GM23338 (cell line): ENCODE data around the gene NKAIN2. TPM values are rescaled to one million over a fixed set of nuclear protein-coding genes. Genes with fewer than 3 reads are reported as not detected.

Experiments used
- ATAC-seq: fragments of 200-7000 bp; cut with Tn5 transposase; 3 replicates; pipeline ENCODE4 v1.9.1; 2020
- DNase-seq: peaks from one replicate; pipeline ENCODE4 v3.0.0-alpha.2; 2015; ENCODE audit warnings: low spot score
- H2AFZ ChIP-seq: fragments of 200-600 bp; sonication (generic); 2 replicates; pipeline ENCODE4 v1.8.0; 2016; ENCODE audit warnings: antibody characterized with exemption, mild to moderate bottlenecking, moderate library complexity
- H3F3A ChIP-seq: fragments of 200-600 bp; sonication (generic); replicated peaks from 2 replicates; pipeline ENCODE4 v1.8.0; 2017; ENCODE audit warnings: antibody characterized with exemption, mixed run types, low read depth
- H3K27ac ChIP-seq: fragments of 200-600 bp; sonication (generic); 2 replicates; pipeline ENCODE4 v1.6.1; 2016; ENCODE audit warnings: low read depth
- H3K27me3 ChIP-seq: fragments of 200-600 bp; sonication (generic); 2 replicates; pipeline ENCODE4 v1.8.0; 2016; ENCODE audit warnings: mild to moderate bottlenecking, mixed run types, moderate library complexity; ENCODE audit not compliant: insufficient read depth
- H3K36me3 ChIP-seq: fragments of 200-600 bp; sonication (generic); 2 replicates; pipeline ENCODE4 v1.8.0; 2016; ENCODE audit warnings: mild to moderate bottlenecking; ENCODE audit not compliant: insufficient read depth
- H3K4me1 ChIP-seq: fragments of 200-600 bp; sonication (generic); 2 replicates; pipeline ENCODE4 v1.8.0; 2016; ENCODE audit warnings: mild to moderate bottlenecking, moderate library complexity; ENCODE audit not compliant: insufficient read depth
- H3K4me2 ChIP-seq: fragments of 200-600 bp; sonication (generic); 2 replicates; pipeline ENCODE4 v1.7.1; 2017; ENCODE audit warnings: mixed run types
- H3K4me3 ChIP-seq: fragments of 200-600 bp; sonication (generic); 2 replicates; pipeline ENCODE4 v1.6.1; 2016; ENCODE audit warnings: mixed run types
- H3K79me2 ChIP-seq: fragments of 200-600 bp; sonication (generic); replicated peaks from 2 replicates; pipeline ENCODE4 v1.8.0; 2017; ENCODE audit warnings: mild to moderate bottlenecking; ENCODE audit not compliant: insufficient read depth
- H3K9me2 ChIP-seq: fragments of 200-600 bp; sonication (generic); 2 replicates; pipeline ENCODE4 v1.8.0; 2017; ENCODE audit not compliant: insufficient read depth
- H4K20me1 ChIP-seq: fragments of 200-600 bp; sonication (generic); replicated peaks from 2 replicates; pipeline ENCODE4 v1.8.0; 2017; ENCODE audit warnings: mild to moderate bottlenecking; ENCODE audit not compliant: insufficient read depth
- H3K27ac Mint-ChIP-seq: 2 replicates; pipeline ENCODE4 v1.8.0; 2020; ENCODE audit warnings: inconsistent platforms, mild to moderate bottlenecking, moderate library complexity, mixed read lengths
- H3K27me3 Mint-ChIP-seq: 3 replicates; pipeline ENCODE4 v1.8.0; 2022; ENCODE audit warnings: low read depth, mild to moderate bottlenecking, moderate library complexity, mixed read lengths, inconsistent platforms; ENCODE audit not compliant: insufficient read depth, poor library complexity
- H3K36me3 Mint-ChIP-seq: 3 replicates; pipeline ENCODE4 v1.8.0; 2021; ENCODE audit warnings: low read depth, mild to moderate bottlenecking, inconsistent platforms, moderate library complexity, mixed read lengths
- H3K4me1 Mint-ChIP-seq: 3 replicates; pipeline ENCODE4 v1.8.0; 2020; ENCODE audit warnings: mild to moderate bottlenecking, inconsistent platforms, mixed read lengths
- H3K4me3 Mint-ChIP-seq: 3 replicates; pipeline ENCODE4 v1.8.0; 2021; ENCODE audit warnings: moderate library complexity, mild to moderate bottlenecking, inconsistent platforms, mixed read lengths
- H3K9me3 Mint-ChIP-seq: 3 replicates; pipeline ENCODE4 v1.8.0; 2020; ENCODE audit warnings: moderate library complexity, mild to moderate bottlenecking, inconsistent platforms, mixed read lengths
- CREB1 ChIP-seq: fragments of 250-450 bp; sonication (Bioruptor Pico); IDR thresholded peaks from 2 replicates; pipeline ENCODE4 v1.5.0; 2020; ENCODE audit warnings: low read depth, mild to moderate bottlenecking, moderate library complexity
- CTCF ChIP-seq, 2 experiments: fragments of 200-600 bp in 1 of 2; sonication (generic) in 1 of 2; conservative IDR thresholded peaks; 2 replicates each; pipeline versions ENCODE4 v1.5.1 to v1.6.1; 2016 to 2017; ENCODE audit warnings: antibody characterized with exemption in 2 of 2, low read depth in 2 of 2, mild to moderate bottlenecking in 2 of 2, moderate library complexity in 1 of 2
- EZH2 ChIP-seq: fragments of 200-600 bp; sonication (generic); IDR thresholded peaks from one replicate; pipeline ENCODE4 v1.8.0; 2017; ENCODE audit warnings: antibody characterized with exemption, mild to moderate bottlenecking, low read depth; ENCODE audit not compliant: unreplicated experiment
- JUNB ChIP-seq: IDR thresholded peaks from one replicate; pipeline ENCODE4 v1.6.1; 2016; ENCODE audit warnings: antibody characterized with exemption; ENCODE audit not compliant: unreplicated experiment
- NANOG ChIP-seq: IDR thresholded peaks from 2 replicates; pipeline ENCODE4 v1.6.1; 2016; ENCODE audit warnings: antibody characterized with exemption, borderline replicate concordance
- POLR2AphosphoS5 ChIP-seq: IDR thresholded peaks from 2 replicates; pipeline ENCODE4 v1.6.1; 2016; ENCODE audit warnings: antibody characterized with exemption, low read depth
- STAT1 ChIP-seq: IDR thresholded peaks from one replicate; pipeline ENCODE4 v1.6.1; 2016; ENCODE audit warnings: antibody characterized with exemption; ENCODE audit not compliant: unreplicated experiment
- ZNF114 ChIP-seq: fragments of 250-450 bp; sonication (Bioruptor Pico); IDR thresholded peaks from 2 replicates; pipeline ENCODE4 v1.5.0; 2020; ENCODE audit warnings: mild to moderate bottlenecking, moderate library complexity
- ZNF331 ChIP-seq: fragments of 250-450 bp; sonication (Bioruptor Pico); IDR thresholded peaks from 2 replicates; pipeline ENCODE4 v1.5.0; 2020; ENCODE audit warnings: low read depth, mild to moderate bottlenecking, moderate library complexity
- polyA plus RNA-seq: library from polyadenylated mRNA; unstranded; fragments of >200 nt; fragmentation: Nextera tagmentation; extraction: Ambion mirVana; gene quantifications from 2 replicates; pipeline ENCODE4 v1.2.1, GENCODE V29; 2016
- total RNA-seq: library from RNA; depleted of rRNA; stranded (reverse); fragments of >200 nt; shearing (Covaris generic); gene quantifications from 2 replicates; pipeline ENCODE4 v1.2.3, GENCODE V29; 2014
- TF ChIP-seq, protein P1 (sequence below): IDR thresholded peaks from 2 replicates; pipeline ENCODE4 v1.6.1; 2016; ENCODE audit warnings: antibody characterized with exemption
- TF ChIP-seq, protein P2 (sequence below): IDR thresholded peaks from one replicate; pipeline ENCODE4 v1.6.1; 2018; ENCODE audit warnings: antibody characterized with exemption; ENCODE audit not compliant: unreplicated experiment

The NKAIN2 gene
- total and polyA plus RNA-seq, 2 experiments from 2014 or later = 0.39 to 1.1 TPM

GRCh38 chr6:124714728-124715127, 911.1 kb downstream of the NKAIN2 start (continued):
- TF ChIP-seq STAT1 = no peak
- no peak for TF ChIP-seq ZNF114 (CRISPR knock-in tag)
- no peak for TF ChIP-seq CTCF (conservative IDR thresholded peaks at IDR 0.05; ENCODE audit: low read depth in 2 of 2)
- TF ChIP-seq ZNF331 (CRISPR knock-in tag) = no peak
- TF ChIP-seq, protein P1, sequence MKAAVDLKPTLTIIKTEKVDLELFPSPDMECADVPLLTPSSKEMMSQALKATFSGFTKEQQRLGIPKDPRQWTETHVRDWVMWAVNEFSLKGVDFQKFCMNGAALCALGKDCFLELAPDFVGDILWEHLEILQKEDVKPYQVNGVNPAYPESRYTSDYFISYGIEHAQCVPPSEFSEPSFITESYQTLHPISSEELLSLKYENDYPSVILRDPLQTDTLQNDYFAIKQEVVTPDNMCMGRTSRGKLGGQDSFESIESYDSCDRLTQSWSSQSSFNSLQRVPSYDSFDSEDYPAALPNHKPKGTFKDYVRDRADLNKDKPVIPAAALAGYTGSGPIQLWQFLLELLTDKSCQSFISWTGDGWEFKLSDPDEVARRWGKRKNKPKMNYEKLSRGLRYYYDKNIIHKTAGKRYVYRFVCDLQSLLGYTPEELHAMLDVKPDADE = no peak
- TF ChIP-seq, protein P2, sequence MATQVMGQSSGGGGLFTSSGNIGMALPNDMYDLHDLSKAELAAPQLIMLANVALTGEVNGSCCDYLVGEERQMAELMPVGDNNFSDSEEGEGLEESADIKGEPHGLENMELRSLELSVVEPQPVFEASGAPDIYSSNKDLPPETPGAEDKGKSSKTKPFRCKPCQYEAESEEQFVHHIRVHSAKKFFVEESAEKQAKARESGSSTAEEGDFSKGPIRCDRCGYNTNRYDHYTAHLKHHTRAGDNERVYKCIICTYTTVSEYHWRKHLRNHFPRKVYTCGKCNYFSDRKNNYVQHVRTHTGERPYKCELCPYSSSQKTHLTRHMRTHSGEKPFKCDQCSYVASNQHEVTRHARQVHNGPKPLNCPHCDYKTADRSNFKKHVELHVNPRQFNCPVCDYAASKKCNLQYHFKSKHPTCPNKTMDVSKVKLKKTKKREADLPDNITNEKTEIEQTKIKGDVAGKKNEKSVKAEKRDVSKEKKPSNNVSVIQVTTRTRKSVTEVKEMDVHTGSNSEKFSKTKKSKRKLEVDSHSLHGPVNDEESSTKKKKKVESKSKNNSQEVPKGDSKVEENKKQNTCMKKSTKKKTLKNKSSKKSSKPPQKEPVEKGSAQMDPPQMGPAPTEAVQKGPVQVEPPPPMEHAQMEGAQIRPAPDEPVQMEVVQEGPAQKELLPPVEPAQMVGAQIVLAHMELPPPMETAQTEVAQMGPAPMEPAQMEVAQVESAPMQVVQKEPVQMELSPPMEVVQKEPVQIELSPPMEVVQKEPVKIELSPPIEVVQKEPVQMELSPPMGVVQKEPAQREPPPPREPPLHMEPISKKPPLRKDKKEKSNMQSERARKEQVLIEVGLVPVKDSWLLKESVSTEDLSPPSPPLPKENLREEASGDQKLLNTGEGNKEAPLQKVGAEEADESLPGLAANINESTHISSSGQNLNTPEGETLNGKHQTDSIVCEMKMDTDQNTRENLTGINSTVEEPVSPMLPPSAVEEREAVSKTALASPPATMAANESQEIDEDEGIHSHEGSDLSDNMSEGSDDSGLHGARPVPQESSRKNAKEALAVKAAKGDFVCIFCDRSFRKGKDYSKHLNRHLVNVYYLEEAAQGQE = no peak
- no peak for TF ChIP-seq JUNB
- no peak for TF ChIP-seq NANOG
- TF ChIP-seq EZH2 = no peak

DNA sequence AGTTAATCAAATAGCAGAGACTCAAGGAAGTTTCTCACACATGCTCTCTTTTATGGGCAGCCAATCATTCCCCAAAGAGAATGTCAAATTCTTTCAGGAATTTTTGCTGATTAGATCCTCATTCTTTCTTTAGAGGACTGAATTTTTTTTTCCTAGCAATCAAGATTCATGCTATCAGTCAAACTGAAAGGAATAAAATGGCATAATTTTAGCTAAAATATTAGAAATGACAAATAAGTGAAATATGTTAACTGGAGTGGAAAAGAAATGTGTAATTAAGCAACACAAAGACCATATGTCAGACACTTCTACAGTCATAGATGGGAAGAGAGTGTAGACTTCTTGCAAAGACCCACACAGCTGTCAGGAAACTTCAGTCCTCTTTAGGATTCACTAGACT, 916.2 kb downstream of the NKAIN2 start:
- H3F3A ChIP-seq = no peaks in the 10 kb centered on the region
- no peak overlapping the region for H3K4me2 ChIP-seq
- H4K20me1 ChIP-seq = no peaks in the 10 kb centered on the region
- no peaks in the 10 kb centered on the region for H3K9me2 ChIP-seq
- 0 out of 3 replicates have a peak, but pooled peaks cover under 1% of the 10 kb centered on the region for H3K4me1 Mint-ChIP-seq
- no peak overlapping the region for H3K4me3 ChIP-seq
- no peak overlapping the region for H2AFZ ChIP-seq
- H3K27ac ChIP-seq = no peak overlapping the region
- H3K27me3 ChIP-seq = no peaks in the 10 kb centered on the region
- H3K9me3 Mint-ChIP-seq = no peaks in the 10 kb centered on the region
- DNase-seq = no peak
- H3K36me3 ChIP-seq = no peaks in the 10 kb centered on the region
- no peak for ATAC-seq
- H3K36me3 Mint-ChIP-seq = no peaks in the 10 kb centered on the region
- H3K79me2 ChIP-seq = no peaks in the 10 kb centered on the region
- no peaks in the 10 kb centered on the region for H3K27me3 Mint-ChIP-seq
- H3K4me1 ChIP-seq = no peaks in the 10 kb centered on the region
- no peak overlapping the region for H3K27ac Mint-ChIP-seq
- no peak overlapping the region for H3K4me3 Mint-ChIP-seq
- TF ChIP-seq POLR2AphosphoS5 (no peak), CREB1 (CRISPR knock-in tag) (no peak), NANOG (no peak), JUNB (no peak), STAT1 (no peak), CTCF (conservative IDR thresholded peaks at IDR 0.05; ENCODE audit: low read depth in 2 of 2) (no peak), ZNF331 (CRISPR knock-in tag) (no peak), ZNF114 (CRISPR knock-in tag) (no peak), EZH2 (no peak)
- TF ChIP-seq, protein P2 = no peak
- TF ChIP-seq, protein P1 = no peak
